AG04449 (cell line): ENCODE data around the gene DENND6A.
A peak's percentile ranks its signal among the peaks of the same experiment; 100 is the strongest.

Experiments used
- CTCF ChIA-PET: fragments of 350-600 bp; formaldehyde crosslinking; extraction: SDS; loops from one replicate; lab custom pipeline; 2021; ENCODE audit warnings: antibody characterized with exemption; lab: Yijun Ruan, JAX
- POLR2A ChIA-PET: fragments of 400-600, 350-600 bp; formaldehyde crosslinking; extraction: SDS; loops from one replicate; lab custom pipeline; 2020; ENCODE audit warnings: antibody characterized with exemption, inconsistent platforms; lab: Yijun Ruan, JAX
- DNase-seq: peaks from one replicate; pipeline ENCODE4 v3.0.0-alpha.2; 2010; ENCODE audit warnings: low read depth, low spot score
- H3K4me3 ChIP-seq: 2 replicates; pipeline ENCODE4 v1.5.1; 2011; ENCODE audit warnings: low read depth, mild to moderate bottlenecking, control low read depth, low read length
- TF ChIP-seq, protein P1 (sequence below): IDR thresholded peaks from one replicate; pipeline ENCODE4 v1.5.1; 2011; ENCODE audit warnings: mild to moderate bottlenecking, moderate library complexity, low read length, control low read depth, inconsistent platforms; ENCODE audit not compliant: insufficient read depth; ENCODE audit errors: missing control alignments

Gene DENND6A

DNA sequence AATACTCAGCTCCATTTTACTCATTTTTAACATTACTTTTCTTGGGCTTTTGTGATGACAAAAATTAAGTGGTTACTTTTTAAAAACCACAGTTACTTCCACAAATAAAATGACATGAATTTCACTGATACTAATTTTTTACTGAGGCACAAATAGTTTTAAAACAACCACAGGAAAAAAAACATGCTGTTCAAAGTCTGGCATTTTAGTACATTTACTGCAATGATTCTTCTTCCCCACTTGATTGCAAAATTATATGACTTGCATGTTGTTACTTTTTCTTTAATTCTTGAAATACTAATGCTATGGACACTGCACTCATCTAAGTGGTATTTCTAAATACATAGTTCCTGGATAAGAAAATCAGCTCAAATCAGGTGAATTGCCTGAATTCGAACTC is 38.4 kb upstream of the DENND6A start:
- TF ChIP-seq, protein P1, sequence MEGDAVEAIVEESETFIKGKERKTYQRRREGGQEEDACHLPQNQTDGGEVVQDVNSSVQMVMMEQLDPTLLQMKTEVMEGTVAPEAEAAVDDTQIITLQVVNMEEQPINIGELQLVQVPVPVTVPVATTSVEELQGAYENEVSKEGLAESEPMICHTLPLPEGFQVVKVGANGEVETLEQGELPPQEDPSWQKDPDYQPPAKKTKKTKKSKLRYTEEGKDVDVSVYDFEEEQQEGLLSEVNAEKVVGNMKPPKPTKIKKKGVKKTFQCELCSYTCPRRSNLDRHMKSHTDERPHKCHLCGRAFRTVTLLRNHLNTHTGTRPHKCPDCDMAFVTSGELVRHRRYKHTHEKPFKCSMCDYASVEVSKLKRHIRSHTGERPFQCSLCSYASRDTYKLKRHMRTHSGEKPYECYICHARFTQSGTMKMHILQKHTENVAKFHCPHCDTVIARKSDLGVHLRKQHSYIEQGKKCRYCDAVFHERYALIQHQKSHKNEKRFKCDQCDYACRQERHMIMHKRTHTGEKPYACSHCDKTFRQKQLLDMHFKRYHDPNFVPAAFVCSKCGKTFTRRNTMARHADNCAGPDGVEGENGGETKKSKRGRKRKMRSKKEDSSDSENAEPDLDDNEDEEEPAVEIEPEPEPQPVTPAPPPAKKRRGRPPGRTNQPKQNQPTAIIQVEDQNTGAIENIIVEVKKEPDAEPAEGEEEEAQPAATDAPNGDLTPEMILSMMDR, result no peak
- H3K4me3 ChIP-seq, result no peak overlapping the region
- DNase-seq, result peak; percentile 36
- POLR2A ChIA-PET, result interaction anchor here (0.6 kb wide), 1 partner anchor 11 kb away, joined by 3 read pairs; no protein-coding TSS in a partner anchor
- CTCF ChIA-PET, result no interaction called here

DNA sequence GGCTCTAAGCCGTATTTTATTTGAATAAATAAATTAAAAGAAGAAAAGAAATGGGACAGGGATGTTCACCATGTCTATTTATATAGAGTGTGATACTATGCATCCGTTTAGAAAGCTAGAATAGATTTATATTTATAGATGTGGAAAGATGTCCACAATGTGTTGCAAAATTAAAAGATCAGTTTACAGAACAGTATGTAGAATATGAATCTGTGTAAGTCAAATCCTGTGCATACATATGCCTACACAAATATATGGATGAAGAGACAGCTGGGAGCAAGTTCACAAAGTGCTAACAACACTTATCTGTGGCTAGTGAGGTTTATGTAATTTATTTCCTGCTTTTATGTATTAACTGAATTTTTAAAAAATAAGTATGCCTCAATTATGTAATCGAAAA is 37.8 kb upstream of the DENND6A start:
- DNase-seq, result no peak
- no peak overlapping the region for H3K4me3 ChIP-seq
- TF ChIP-seq, protein P1, result no peak
- CTCF ChIA-PET, result no interaction called here
- POLR2A ChIA-PET, result no interaction called here

DNA sequence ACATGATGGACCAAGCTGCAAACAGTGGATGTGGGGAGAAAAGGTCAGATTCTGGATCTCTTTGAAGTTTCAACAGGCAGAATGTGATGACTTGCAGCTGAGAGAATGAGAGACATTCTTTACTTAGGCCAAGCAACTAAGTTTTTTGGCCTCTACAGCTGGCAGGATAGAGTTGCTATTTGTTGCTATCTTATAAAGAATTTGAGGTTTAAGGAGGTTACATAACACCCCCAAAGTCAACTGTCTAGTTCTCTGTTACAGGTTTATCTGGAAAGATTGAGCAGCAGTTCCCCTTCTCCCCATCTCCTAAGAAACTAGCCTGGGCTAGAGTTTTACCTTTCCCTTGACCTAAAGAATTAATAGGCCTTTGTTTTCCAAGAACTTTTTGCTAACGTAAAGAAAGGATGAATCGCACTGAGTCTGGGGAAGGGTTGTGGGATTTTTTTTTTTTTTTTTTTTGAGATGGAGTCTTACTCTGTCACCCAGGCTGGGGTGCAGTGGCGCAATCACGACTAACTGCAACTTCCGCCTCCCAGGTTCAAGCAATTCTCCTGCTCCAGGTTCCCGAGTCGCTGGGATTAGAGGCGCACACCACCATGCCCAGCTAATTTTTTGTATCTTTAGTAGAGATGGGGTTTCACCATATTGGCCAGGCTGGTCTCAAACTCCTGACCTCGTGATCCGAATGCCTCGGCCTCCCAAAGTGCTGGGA is 36.6 kb upstream of the DENND6A start:
- TF ChIP-seq, protein P1, result no peak
- ChIA-PET POLR2A (no interaction called here), CTCF (interaction anchor here (1.4 kb wide), 1 partner anchor 12 kb away, joined by 4 read pairs; no protein-coding TSS in a partner anchor)
- H3K4me3 ChIP-seq, result no peak overlapping the region
- DNase-seq, result peak; percentile 40

DNA sequence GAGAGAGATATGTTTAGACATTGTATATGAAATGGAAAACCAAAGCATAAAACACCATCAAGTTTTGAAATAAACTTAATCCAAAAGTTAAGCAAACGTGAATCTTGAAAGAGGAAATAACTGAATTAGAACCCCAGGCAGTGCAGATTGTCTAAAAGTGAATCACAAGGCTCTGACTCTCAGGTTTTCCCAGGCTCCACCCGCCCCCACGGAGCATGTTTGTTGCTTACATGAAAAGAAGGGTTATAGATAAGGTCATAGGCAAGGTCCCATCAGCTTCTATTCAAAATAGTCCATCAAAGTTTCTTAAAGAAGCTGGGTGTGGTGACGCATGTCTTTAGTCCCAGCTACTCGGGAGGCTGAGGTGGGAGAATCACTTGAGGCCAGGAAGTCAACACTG is 34.2 kb upstream of the DENND6A start:
- DNase-seq, result no peak
- ChIA-PET CTCF (interaction anchor here (1.0 kb wide), 1 partner anchor 16 kb away, joined by 4 read pairs; no protein-coding TSS in a partner anchor), POLR2A (no interaction called here)
- TF ChIP-seq, protein P1, result no peak
- no peak overlapping the region for H3K4me3 ChIP-seq

DNA sequence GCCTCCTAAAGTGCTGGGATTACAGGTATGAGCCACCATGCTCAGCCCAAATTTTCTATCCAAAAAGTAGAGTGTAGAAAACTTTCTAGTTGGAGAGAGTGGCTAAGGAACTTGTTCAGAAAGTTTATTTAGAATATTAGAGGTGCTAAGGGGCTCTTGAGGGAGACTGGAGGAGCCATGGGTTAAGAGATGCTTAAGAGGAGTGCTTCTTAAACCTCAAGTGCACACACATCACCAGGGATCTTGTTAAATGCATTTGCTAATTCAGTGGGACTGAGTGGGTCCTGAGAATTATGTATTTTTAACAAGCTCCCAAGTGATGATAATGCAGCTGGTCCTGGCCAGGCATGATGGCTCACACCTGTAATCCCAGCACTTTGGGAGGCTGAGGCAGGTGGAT is 33.5 kb upstream of the DENND6A start:
- POLR2A ChIA-PET, result no interaction called here
- CTCF ChIA-PET, result no interaction called here
- TF ChIP-seq, protein P1, result no peak
- no peak overlapping the region for H3K4me3 ChIP-seq
- no peak for DNase-seq

DNA sequence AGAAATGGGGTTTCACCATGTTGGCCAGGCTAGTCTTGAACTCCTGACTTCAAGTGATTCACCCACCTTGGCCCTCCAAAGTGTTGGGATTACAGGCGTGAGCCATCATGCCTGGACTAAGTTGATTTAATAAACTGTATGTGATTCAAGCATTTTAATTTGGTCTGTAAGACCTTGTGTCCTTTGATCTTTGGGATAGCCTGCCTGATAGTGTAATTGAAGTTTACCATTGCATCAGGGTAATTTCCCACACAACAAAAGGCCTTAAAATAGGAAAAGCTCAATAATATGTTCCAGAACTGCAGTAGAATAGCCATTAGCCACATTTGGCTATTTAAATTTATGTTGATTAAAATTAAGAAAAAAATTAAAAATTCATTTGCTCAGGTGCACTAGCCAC is 25.2 kb upstream of the DENND6A start:
- TF ChIP-seq, protein P1, result no peak
- POLR2A ChIA-PET, result no interaction called here
- H3K4me3 ChIP-seq, result no peak overlapping the region
- no peak for DNase-seq
- CTCF ChIA-PET, result no interaction called here
